Measurements from ENCODE around the gene SPCS1.

SPCS1 gene

DNA sequence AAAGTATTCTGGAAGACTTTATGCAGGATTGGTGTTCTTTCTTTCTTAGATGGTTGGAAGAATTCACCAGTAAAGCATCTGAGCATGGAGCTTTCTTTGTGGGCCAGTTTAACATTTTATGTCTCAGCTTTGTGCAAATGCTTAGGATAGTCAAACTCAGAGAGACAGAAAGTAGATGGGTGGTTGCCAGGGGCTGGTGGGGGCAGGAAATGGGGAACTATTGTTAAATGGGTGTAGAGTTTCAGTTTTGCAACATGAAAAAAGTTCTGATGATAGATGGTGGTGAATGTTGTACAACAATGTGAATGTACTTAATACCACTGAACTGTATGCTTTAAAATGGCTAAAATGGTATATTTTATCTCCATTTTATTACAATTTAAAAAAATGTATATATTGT lies 24.8 kb downstream of the SPCS1 start:
- no peak for DNase-seq (ENCODE audit: low read depth, low spot score)

GRCh38 chr3:52731590-52731989 lies 25.7 kb downstream of the SPCS1 start:
- DNase-seq (ENCODE audit: low read depth, low spot score) = no peak

DNA sequence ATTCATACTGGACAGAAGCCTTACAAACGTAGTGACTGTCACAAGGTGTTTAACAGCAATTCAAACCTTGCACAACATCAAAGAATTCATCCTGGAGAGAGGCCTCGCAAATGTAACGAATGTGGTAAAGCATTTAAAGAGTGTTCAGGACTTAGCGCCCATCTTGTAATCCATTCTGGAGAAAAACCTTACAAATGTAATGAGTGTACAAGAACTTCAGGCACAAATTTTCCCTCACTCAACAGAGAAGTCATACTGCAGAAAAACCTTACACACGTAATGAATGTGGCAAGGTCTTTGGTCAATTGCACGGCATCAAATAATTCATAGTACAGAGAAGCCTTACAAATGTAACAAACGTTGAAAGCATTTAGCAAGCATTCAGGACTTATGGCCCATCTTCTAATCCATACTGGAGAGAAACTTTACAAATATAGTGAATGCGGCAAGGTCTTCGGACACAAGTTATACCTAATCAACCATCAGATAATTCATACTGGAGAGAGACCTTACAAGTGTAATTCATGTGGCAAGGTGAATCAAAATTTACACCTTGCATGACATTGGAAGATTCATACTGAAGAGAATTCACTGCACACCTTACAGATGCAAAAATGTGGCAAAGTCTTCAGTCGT lies 27.5 kb downstream of the SPCS1 start:
- DNase-seq (ENCODE audit: low read depth, low spot score) = no peak

DNA sequence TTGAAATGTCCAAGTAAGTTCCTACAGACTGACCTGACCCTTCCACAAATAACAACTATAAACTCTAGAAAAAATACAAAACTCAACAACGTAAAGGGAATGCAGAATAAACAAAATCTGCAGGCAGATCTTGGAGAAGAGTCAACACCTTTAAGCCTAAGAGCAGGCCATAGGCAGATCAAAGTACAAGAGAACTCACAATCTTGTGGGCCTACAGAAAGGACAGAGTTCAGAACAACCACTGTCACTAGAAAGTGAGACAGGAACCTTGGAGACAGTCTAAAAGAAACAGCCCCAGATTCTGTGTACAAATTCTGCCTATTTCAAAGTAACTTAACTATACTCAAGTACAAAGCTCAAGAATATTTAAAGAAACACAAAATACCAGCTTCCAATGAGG lies 33.8 kb downstream of the SPCS1 start:
- DNase-seq (ENCODE audit: low read depth, low spot score) = no peak

DNA sequence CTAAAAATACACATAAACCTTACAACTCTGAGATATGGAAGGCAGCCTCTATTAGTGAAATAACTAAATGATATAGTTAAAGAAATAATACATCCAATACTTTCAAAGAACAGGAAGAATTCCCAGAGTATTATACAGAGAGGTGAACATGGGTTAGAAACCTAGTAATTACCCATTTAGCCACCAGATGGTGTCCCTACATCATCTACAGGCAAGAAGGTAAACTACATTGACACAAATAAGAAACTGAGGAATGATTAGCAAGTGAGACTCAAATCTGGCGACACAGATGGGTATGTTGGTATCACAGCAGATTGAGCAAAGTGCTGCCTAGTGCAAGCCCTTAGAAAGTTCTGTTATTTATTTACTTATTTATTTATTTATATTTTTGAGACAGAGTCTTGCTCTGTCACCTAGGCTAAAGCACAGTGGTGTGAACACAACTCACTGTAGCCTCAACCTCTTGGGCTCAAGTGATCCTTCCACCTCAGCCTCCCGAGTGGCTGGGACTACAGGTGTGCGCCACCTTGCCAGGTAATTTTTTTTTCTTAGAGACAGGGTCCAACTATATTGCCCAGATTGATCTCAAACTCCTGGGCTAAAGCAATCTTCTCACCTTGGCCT lies 36.6 kb downstream of the SPCS1 start:
- no peak for DNase-seq (ENCODE audit: low read depth, low spot score)

DNA sequence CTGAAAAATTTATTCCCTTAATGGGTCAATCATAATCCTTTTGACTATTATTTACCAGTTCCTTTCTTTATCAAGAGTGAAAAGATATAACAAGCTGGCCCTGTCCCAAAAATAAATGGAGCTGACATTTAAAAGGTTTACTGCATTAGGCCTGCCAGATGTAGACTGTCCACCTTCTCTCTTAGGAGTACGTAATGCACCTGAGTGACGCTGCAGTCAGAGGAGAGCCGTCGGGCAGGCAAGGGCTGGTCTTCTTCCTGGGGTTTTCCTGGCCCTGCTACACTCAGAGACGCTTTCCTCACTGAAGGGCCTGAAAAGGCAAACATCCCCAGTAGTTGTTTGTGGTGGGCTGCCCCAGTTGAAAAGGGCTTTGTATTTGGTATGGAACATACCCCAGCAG lies 37.2 kb downstream of the SPCS1 start:
- DNase-seq (ENCODE audit: low read depth, low spot score) = no peak

DNA sequence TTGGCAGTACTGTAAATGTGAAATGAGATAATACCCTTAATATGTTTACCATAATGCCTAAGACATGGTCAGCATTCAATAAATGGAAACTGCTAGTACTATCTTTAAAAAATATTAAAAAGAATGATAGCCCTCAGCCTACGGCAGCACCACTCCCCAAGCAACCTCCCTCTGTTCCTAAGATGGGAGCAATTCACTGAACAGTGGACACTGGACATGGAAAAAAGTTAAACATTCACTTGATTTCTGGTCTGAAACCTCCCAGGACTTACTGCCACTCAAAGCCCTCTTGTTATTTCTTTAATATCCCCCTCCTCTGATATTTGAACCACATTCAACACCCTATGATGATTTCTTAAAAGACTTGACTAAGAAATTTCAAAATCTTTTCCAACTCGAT lies 37.8 kb downstream of the SPCS1 start:
- no peak for DNase-seq (ENCODE audit: low read depth, low spot score)

DNA sequence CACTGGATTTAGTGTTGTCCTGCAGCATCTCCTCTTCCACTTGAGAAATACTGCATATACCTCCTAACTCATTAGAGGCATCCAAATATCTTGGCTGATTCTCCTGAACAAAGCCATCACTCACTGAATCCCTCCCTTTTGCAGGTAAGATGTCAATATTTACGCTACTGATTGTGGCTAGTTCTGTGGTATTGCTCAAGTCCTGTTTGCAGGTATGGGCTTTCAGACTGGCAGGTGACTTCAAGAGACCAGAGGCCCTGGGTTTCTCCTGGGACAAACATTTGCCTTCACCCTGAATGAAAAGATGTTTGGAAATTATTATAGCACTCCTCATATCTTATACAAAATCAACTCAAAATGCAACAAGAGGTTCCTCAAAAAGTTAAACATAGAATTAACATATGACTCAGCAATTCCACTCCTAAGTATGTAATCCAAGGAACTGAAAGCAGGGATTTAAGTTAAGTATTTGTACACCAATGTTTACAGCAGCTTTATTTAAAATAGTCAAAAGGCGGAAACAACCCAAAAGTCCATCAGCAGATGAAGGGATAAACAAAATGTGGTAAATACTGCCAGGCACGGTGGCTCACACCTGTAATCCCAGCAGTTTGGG lies 46.2 kb downstream of the SPCS1 start:
- no peak for DNase-seq (ENCODE audit: low read depth, low spot score)

DNA sequence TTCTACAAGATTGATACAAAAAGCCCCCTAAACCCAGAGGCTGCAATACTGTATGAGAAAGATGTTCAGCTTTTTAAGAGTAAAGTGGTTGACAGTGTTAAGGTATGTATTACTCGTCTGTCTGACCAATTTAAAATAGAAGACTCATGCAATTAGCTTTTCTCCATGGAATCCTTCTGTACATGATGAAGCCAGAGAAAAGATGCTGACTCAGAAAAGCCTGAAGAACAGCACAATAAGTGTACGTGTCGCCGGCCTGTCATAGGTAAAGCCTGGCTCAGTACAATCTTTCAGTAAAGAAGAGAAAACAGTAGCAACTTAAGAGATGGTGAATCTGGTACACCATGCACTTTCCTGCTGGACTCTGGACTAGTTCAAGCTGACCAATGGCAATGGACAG lies 48.5 kb downstream of the SPCS1 start:
- no peak for DNase-seq (ENCODE audit: low read depth, low spot score)

DNA sequence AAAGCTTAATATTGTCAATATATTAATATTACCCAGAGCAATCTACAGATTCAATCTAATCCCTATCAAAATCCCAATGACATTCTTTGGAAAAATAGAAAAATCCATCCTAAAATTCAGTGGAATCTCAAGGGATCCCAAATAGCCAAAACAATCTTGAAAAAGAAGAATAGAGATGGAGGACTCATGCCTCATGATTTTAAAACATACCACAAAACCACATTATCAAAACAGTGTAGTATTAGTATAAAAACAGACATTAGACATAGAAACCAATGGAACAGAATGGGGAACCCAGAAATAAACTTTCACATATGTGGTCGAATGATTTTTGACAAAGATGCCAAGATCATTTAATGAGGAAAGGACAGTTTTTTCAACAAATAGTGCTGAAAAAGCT lies 50.2 kb downstream of the SPCS1 start:
- DNase-seq (ENCODE audit: low read depth, low spot score) = no peak
